Measurements from ENCODE around the gene PRRX2.

The PRRX2 gene

GRCh38 chr9:129718647-129719046 is 53.2 kb downstream of the PRRX2 start:
- Mint-ChIP-seq H3K27ac (no peak overlapping the region), H3K27me3 (peaks cover 20 to 72% of the 10 kb centered on the region in 2 donors), H3K36me3 (ENCODE audit: insufficient read depth) (peaks cover 3% of the 10 kb centered on the region)

GRCh38 chr9:129719135-129719534 is 53.7 kb downstream of the PRRX2 start:
- peaks cover 23 to 76% of the 10 kb centered on the region in 2 donors for H3K27me3 Mint-ChIP-seq
- H3K36me3 Mint-ChIP-seq (ENCODE audit: insufficient read depth), result peaks cover 3% of the 10 kb centered on the region
- no peak for DNase-seq
- no peaks in the 10 kb centered on the region for H3K4me1 Mint-ChIP-seq (ENCODE audit: low read depth in 2 of 2)
- no peaks in the 10 kb centered on the region for H3K9me3 Mint-ChIP-seq
- no peak overlapping the region for H3K27ac Mint-ChIP-seq
- no peak overlapping the region for H3K4me3 Mint-ChIP-seq
- no peak for ATAC-seq (replicated peaks)

More at GRCh38 chr9:129718647-129719046, 53.2 kb downstream of the PRRX2 start:
- DNase-seq (no peak), ATAC-seq (replicated peaks) (no peak)
- H3K4me1 Mint-ChIP-seq (ENCODE audit: low read depth in 2 of 2), result no peaks in the 10 kb centered on the region
- H3K9me3 Mint-ChIP-seq, result no peaks in the 10 kb centered on the region
- no peak overlapping the region for H3K4me3 Mint-ChIP-seq

- peaks cover 3% of the 10 kb centered on the region for H3K36me3 Mint-ChIP-seq (ENCODE audit: insufficient read depth)
- H3K4me1 Mint-ChIP-seq (ENCODE audit: low read depth in 2 of 2), result no peaks in the 10 kb centered on the region
- H3K27ac Mint-ChIP-seq, result no peak overlapping the region
These were observed 54.9 kb downstream of the PRRX2 start for GRCh38 chr9:129720181-129720864.

GRCh38 chr9:129720865-129721545 is 55.6 kb downstream of the PRRX2 start:
- no peak overlapping the region for H3K27ac Mint-ChIP-seq
- no peak overlapping the region for H3K4me3 Mint-ChIP-seq
- H3K36me3 Mint-ChIP-seq (ENCODE audit: insufficient read depth), result peaks cover 3% of the 10 kb centered on the region
- no peaks in the 10 kb centered on the region for H3K4me1 Mint-ChIP-seq (ENCODE audit: low read depth in 2 of 2)
- DNase-seq (no peak), ATAC-seq (replicated peaks) (no peak)
- no peaks in the 10 kb centered on the region for H3K9me3 Mint-ChIP-seq
- peaks cover 24 to 79% of the 10 kb centered on the region in 2 donors for H3K27me3 Mint-ChIP-seq

More at GRCh38 chr9:129720181-129720864, 54.9 kb downstream of the PRRX2 start:
- Mint-ChIP-seq H3K9me3 (no peaks in the 10 kb centered on the region), H3K4me3 (no peak overlapping the region), H3K27me3 (peaks cover 30 to 81% of the 10 kb centered on the region in 2 donors)
- ATAC-seq (replicated peaks) (no peak), DNase-seq (no peak)

GRCh38 chr9:129722913-129723312 is 57.5 kb downstream of the PRRX2 start:
- DNase-seq (no peak), ATAC-seq (replicated peaks) (no peak)
- H3K27ac Mint-ChIP-seq, result no peak overlapping the region
- peaks cover 22 to 80% of the 10 kb centered on the region in 2 donors for H3K27me3 Mint-ChIP-seq
- peaks cover 0 to 2% of the 10 kb centered on the region in 2 donors for H3K4me1 Mint-ChIP-seq (ENCODE audit: low read depth in 2 of 2)
- H3K36me3 Mint-ChIP-seq (ENCODE audit: insufficient read depth), result peaks cover 2% of the 10 kb centered on the region
- no peaks in the 10 kb centered on the region for H3K9me3 Mint-ChIP-seq
- H3K4me3 Mint-ChIP-seq, result no peak overlapping the region

GRCh38 chr9:129724456-129725190 is 59.2 kb downstream of the PRRX2 start:
- peaks cover 0 to 2% of the 10 kb centered on the region in 2 donors for H3K4me1 Mint-ChIP-seq (ENCODE audit: low read depth in 2 of 2)
- DNase-seq (no peak), ATAC-seq (replicated peaks) (no peak)
- no peak overlapping the region for H3K27ac Mint-ChIP-seq
- H3K4me3 Mint-ChIP-seq, result no peak overlapping the region
- peaks cover 22 to 77% of the 10 kb centered on the region in 2 donors for H3K27me3 Mint-ChIP-seq
- no peaks in the 10 kb centered on the region for H3K9me3 Mint-ChIP-seq
- no peaks in the 10 kb centered on the region for H3K36me3 Mint-ChIP-seq (ENCODE audit: insufficient read depth)

- no peak for DNase-seq
These were observed 60.4 kb downstream of the PRRX2 start for GRCh38 chr9:129725795-129726251.

GRCh38 chr9:129726322-129727160 is 61.1 kb downstream of the PRRX2 start:
- Mint-ChIP-seq H3K4me1 (ENCODE audit: low read depth in 2 of 2) (peaks cover 0 to 2% of the 10 kb centered on the region in 2 donors), H3K36me3 (ENCODE audit: insufficient read depth) (no peaks in the 10 kb centered on the region), H3K9me3 (no peaks in the 10 kb centered on the region), H3K4me3 (no peak overlapping the region), H3K27ac (no peak overlapping the region), H3K27me3 (peaks cover 15 to 72% of the 10 kb centered on the region in 2 donors)
- peak; percentile 40 to 58 (median 51) for DNase-seq
- peak; percentile 87 for ATAC-seq (replicated peaks)

More at GRCh38 chr9:129725795-129726251, 60.4 kb downstream of the PRRX2 start:
- H3K9me3 Mint-ChIP-seq, result no peaks in the 10 kb centered on the region
- H3K4me3 Mint-ChIP-seq, result no peak overlapping the region
- ATAC-seq (replicated peaks), result no peak
- H3K36me3 Mint-ChIP-seq (ENCODE audit: insufficient read depth), result no peaks in the 10 kb centered on the region
- H3K27ac Mint-ChIP-seq, result no peak overlapping the region
- peaks cover 0 to 2% of the 10 kb centered on the region in 2 donors for H3K4me1 Mint-ChIP-seq (ENCODE audit: low read depth in 2 of 2)
- peaks cover 15 to 72% of the 10 kb centered on the region in 2 donors for H3K27me3 Mint-ChIP-seq

GRCh38 chr9:129728744-129729143 is 63.3 kb downstream of the PRRX2 start:
- Mint-ChIP-seq H3K4me1 (ENCODE audit: low read depth in 2 of 2) (peaks cover 0 to 2% of the 10 kb centered on the region in 2 donors), H3K9me3 (no peaks in the 10 kb centered on the region), H3K36me3 (ENCODE audit: insufficient read depth) (no peaks in the 10 kb centered on the region), H3K27ac (no peak overlapping the region), H3K4me3 (no peak overlapping the region), H3K27me3 (peaks cover 10 to 61% of the 10 kb centered on the region in 2 donors)
- ATAC-seq (replicated peaks) (no peak), DNase-seq (no peak)

- peaks cover 0 to 2% of the 10 kb centered on the region in 2 donors for H3K4me1 Mint-ChIP-seq (ENCODE audit: low read depth in 2 of 2)
- peaks cover 0 to 46% of the 10 kb centered on the region in 2 donors for H3K27me3 Mint-ChIP-seq
- H3K36me3 Mint-ChIP-seq (ENCODE audit: insufficient read depth), result no peaks in the 10 kb centered on the region
- no peak for ATAC-seq (replicated peaks)
- H3K4me3 Mint-ChIP-seq, result no peak overlapping the region
- DNase-seq, result no peak
- no peak overlapping the region for H3K27ac Mint-ChIP-seq
- H3K9me3 Mint-ChIP-seq, result no peaks in the 10 kb centered on the region
These were observed 66.1 kb downstream of the PRRX2 start for GRCh38 chr9:129731477-129732085.

GRCh38 chr9:129732100-129732499 is 66.7 kb downstream of the PRRX2 start:
- ATAC-seq (replicated peaks), result no peak
- no peaks in the 10 kb centered on the region for H3K36me3 Mint-ChIP-seq (ENCODE audit: insufficient read depth)
- H3K27ac Mint-ChIP-seq, result no peak overlapping the region
- no peak for DNase-seq
- no peak overlapping the region for H3K4me3 Mint-ChIP-seq
- H3K27me3 Mint-ChIP-seq, result peaks cover 0 to 44% of the 10 kb centered on the region in 2 donors
- H3K9me3 Mint-ChIP-seq, result no peaks in the 10 kb centered on the region
- H3K4me1 Mint-ChIP-seq (ENCODE audit: low read depth in 2 of 2), result peaks cover 0 to under 1% of the 10 kb centered on the region in 2 donors

- Mint-ChIP-seq H3K4me3 (no peak overlapping the region), H3K27ac (no peak overlapping the region), H3K27me3 (peaks cover 0 to 44% of the 10 kb centered on the region in 2 donors), H3K4me1 (ENCODE audit: low read depth in 2 of 2) (peaks cover 3 to 7% of the 10 kb centered on the region in 2 donors), H3K36me3 (ENCODE audit: insufficient read depth) (peaks cover 2% of the 10 kb centered on the region), H3K9me3 (no peaks in the 10 kb centered on the region)
- ATAC-seq (replicated peaks), result no peak
- no peak for DNase-seq
These were observed 67.6 kb downstream of the PRRX2 start for GRCh38 chr9:129732946-129733631.

Data from effector memory CD8-positive, alpha-beta T cell (primary cell).